GM23248 (cell line): ENCODE measurements around the gene CASP4. TPM values are rescaled to one million over a fixed set of nuclear protein-coding genes. Genes with fewer than 3 reads are reported as not detected.

Experiments
- DNase-seq: peaks from one replicate; pipeline ENCODE4 v3.0.0-alpha.2; 2015
- H2AFZ ChIP-seq: fragments of 200-600 bp; sonication (generic); 2 replicates; pipeline ENCODE4 v1.6.1; 2016; ENCODE audit warnings: antibody characterized with exemption
- H3F3A ChIP-seq: fragments of 200-600 bp; sonication (generic); 2 replicates; pipeline ENCODE4 v1.6.1; 2016; ENCODE audit warnings: mild to moderate bottlenecking, antibody characterized with exemption, mixed run types; ENCODE audit not compliant: insufficient read depth
- H3K27ac ChIP-seq: fragments of 200-600 bp; sonication (generic); 2 replicates; pipeline ENCODE4 v1.5.1; 2016; ENCODE audit warnings: mild to moderate bottlenecking
- H3K27me3 ChIP-seq: fragments of 200-600 bp; sonication (generic); replicated peaks from 2 replicates; pipeline ENCODE4 v1.6.1; 2016; ENCODE audit warnings: mild to moderate bottlenecking; ENCODE audit not compliant: insufficient read depth
- H3K36me3 ChIP-seq: fragments of 200-600 bp; sonication (generic); 2 replicates; pipeline ENCODE4 v1.6.1; 2016; ENCODE audit warnings: low read depth, mild to moderate bottlenecking
- H3K4me1 ChIP-seq: fragments of 200-600 bp; sonication (generic); 2 replicates; pipeline ENCODE4 v1.6.1; 2016; ENCODE audit warnings: mild to moderate bottlenecking; ENCODE audit not compliant: insufficient read depth
- H3K4me2 ChIP-seq: fragments of 200-600 bp; sonication (generic); one replicate; pipeline ENCODE4 v1.6.1; 2016; ENCODE audit warnings: mild to moderate bottlenecking; ENCODE audit not compliant: unreplicated experiment
- H3K4me3 ChIP-seq: fragments of 200-600 bp; sonication (generic); 2 replicates; pipeline ENCODE4 v1.5.1; 2016; ENCODE audit warnings: mild to moderate bottlenecking
- H3K79me2 ChIP-seq: fragments of 200-600 bp; sonication (generic); 2 replicates; pipeline ENCODE4 v1.6.1; 2016; ENCODE audit warnings: mild to moderate bottlenecking; ENCODE audit not compliant: insufficient read depth
- H3K9ac ChIP-seq: fragments of 200-600 bp; sonication (generic); 2 replicates; pipeline ENCODE4 v1.6.1; 2016; ENCODE audit warnings: mild to moderate bottlenecking
- H3K9me2 ChIP-seq: fragments of 200-600 bp; sonication (generic); 2 replicates; pipeline ENCODE4 v1.6.1; 2016; ENCODE audit warnings: mixed run types, mild to moderate bottlenecking, moderate library complexity; ENCODE audit not compliant: insufficient read depth
- H3K9me3 ChIP-seq: fragments of 200-600 bp; sonication (generic); one replicate; pipeline ENCODE4 v1.6.1; 2017; ENCODE audit warnings: low read depth
- H4K20me1 ChIP-seq: fragments of 200-600 bp; sonication (generic); 2 replicates; pipeline ENCODE4 v1.6.0; 2016; ENCODE audit not compliant: insufficient read depth
- EZH2 ChIP-seq: fragments of 200-600 bp; sonication (generic); IDR thresholded peaks from 2 replicates; pipeline ENCODE4 v1.6.1; 2018; ENCODE audit warnings: antibody characterized with exemption, mild to moderate bottlenecking; ENCODE audit not compliant: insufficient read depth, poor library complexity, severe bottlenecking
- EZH2phosphoT487 ChIP-seq: fragments of 200-600 bp; sonication (generic); IDR thresholded peaks from 2 replicates; pipeline ENCODE4 v1.6.1; 2018; ENCODE audit warnings: antibody characterized with exemption, moderate library complexity, mild to moderate bottlenecking, low read depth; ENCODE audit not compliant: insufficient read depth
- WGBS, 2 experiments: methylation state at CpG; one replicate each; pipeline ENCODE4 v1.1.6; 2015 to 2017; ENCODE audit warnings: low lambda C conversion rate in 2 of 2, low coverage in 1 of 2; ENCODE audit errors: missing lambda C conversion rate in 2 of 2; 5-methylcytosine and 5-hydroxymethylcytosine counted together
- in situ Hi-C: fragments of 300-500 bp; cut with MboI; formaldehyde crosslinking; loops from 2 replicates; pipeline ENCODE4 v1.15.0; 2020
- polyA plus RNA-seq: library from polyadenylated mRNA; unstranded; fragments of >200 nt; fragmentation: Nextera tagmentation; extraction: Ambion mirVana; gene quantifications from 2 replicates; pipeline ENCODE4 v1.2.1, GENCODE V29; 2016
- total RNA-seq: library from RNA; depleted of rRNA; stranded (reverse); fragments of >200 nt; shearing (Covaris generic); gene quantifications from 2 replicates; pipeline ENCODE4 v1.2.3, GENCODE V29; 2014; rRNA removed

The CASP4 gene
- total and polyA plus RNA-seq, 2 experiments from 2014 or later, result 72.0 to 114 TPM

DNA sequence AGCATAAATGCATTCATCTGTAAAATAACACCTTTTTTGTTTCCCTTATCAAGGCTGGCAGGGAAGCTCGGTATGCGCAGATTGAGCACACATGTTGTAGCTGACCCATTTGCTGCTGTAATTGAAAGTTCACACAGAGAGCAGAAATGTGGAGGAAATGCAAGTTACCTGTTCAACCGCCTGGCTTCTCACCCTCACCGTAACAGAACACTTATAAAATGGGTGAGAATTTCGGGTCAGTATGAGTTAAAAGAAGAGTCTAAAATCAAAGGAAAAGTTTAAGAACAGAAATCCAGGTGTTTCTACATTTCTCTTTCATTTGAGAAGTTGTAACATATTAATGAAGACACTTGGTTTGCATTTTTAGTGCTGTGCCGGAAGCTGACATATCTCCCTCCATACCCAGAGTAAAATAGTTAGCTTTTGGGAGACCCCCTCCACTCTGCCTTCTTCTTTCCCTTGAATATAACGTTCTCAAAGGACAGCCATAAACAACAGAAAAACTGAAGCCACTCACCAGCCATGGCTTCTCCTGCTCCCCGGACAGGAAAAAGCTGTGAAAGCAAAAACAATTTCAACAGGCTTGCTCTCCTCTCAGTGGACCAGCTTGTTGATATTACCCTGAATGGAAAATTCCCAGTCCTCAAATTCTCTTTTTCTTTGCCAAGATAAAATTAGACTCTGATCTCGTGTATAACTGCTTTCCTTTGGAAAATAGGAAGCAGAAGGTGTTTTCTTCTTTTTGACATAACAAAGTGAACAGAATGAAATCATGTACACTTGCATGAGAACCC lies 70.3 kb downstream of the CASP4 start, which contains the start of gene CASP12:
Gene CASP12 (minus strand): TSS at position 570 of the 794 bp plus-strand sequence.
- in situ Hi-C loops, result no loop called here
- H3K4me1 ChIP-seq, result no peaks in the 10 kb centered on the region
- H4K20me1 ChIP-seq, result no peaks in the 10 kb centered on the region
- H3K4me2 ChIP-seq, result no peak within 1 kb of the TSS
- H3K9me3 ChIP-seq, result no peaks in the 10 kb centered on the region
- H3K9ac ChIP-seq, result no peak within 1 kb of the TSS
- WGBS, 2 experiments, result 13 to 16% methylated on average over 9 of the region's 9 CpGs
- DNase-seq, result no peak
- H2AFZ ChIP-seq, result peak within 1 kb of the TSS; percentile 63
- H3F3A ChIP-seq, result no peaks in the 10 kb centered on the region
- 0 out of 2 replicates have a peak, but pooled peaks cover 3% of the 10 kb centered on the region for H3K27me3 ChIP-seq
- no peaks in the 10 kb centered on the region for H3K36me3 ChIP-seq
- no peaks in the 10 kb centered on the region for H3K79me2 ChIP-seq
- TF ChIP-seq EZH2phosphoT487 (no peak), EZH2 (no peak)
- peaks cover 3% of the 10 kb centered on the region; the same call in 1 of the 2 replicates for H3K9me2 ChIP-seq
- H3K27ac ChIP-seq, result no peak within 1 kb of the TSS
- no peak within 1 kb of the TSS for H3K4me3 ChIP-seq

DNA sequence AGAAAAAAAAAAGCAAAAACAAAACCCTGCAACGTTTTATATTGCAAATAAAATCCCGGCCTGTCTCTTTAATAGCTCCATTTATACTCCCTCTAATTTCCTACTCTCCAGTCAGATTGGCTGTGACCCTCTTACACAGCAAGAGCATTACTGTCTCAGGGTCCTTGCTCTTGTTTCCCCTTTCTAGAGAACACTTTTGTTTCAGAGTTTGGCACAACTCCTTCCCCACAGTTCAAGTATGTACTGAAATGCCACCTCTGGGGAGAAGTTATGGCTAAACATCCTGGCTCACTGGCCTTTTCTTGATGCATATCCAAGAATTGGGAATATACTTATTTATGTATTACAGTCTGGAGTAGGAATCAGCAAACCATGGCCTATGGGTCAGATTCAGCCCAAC lies 72.7 kb downstream of the CASP4 start:
- DNase-seq, result no peak

GRCh38 chr11:104893876-104894275 lies 74.5 kb downstream of the CASP4 start:
- Histone ChIP-seq H3K4me2 (no peak overlapping the region), H4K20me1 (no peaks in the 10 kb centered on the region), H3F3A (no peaks in the 10 kb centered on the region), H3K9me3 (no peaks in the 10 kb centered on the region), H3K27ac (no peak overlapping the region), H3K9ac (no peak overlapping the region), H3K4me3 (no peak overlapping the region), H3K4me1 (no peaks in the 10 kb centered on the region), H3K36me3 (no peaks in the 10 kb centered on the region), H3K79me2 (no peaks in the 10 kb centered on the region), H3K9me2 (no peaks in the 10 kb centered on the region), H2AFZ (no peak overlapping the region), H3K27me3 (0 out of 2 replicates have a peak, but pooled peaks cover 3% of the 10 kb centered on the region)
- 57 to 84% methylated on average over 1 of the region's 1 CpG for WGBS, 2 experiments
- in situ Hi-C loops, result no loop called here
- TF ChIP-seq EZH2 (no peak), EZH2phosphoT487 (no peak)
- DNase-seq, result no peak

More for the DNA sequence above, 72.7 kb downstream of the CASP4 start:
- no peak overlapping the region for H3K4me2 ChIP-seq
- no peak overlapping the region for H2AFZ ChIP-seq
- H3F3A ChIP-seq, result no peaks in the 10 kb centered on the region
- in situ Hi-C loops, result no loop called here
- no peaks in the 10 kb centered on the region for H4K20me1 ChIP-seq
- H3K9me2 ChIP-seq, result no peaks in the 10 kb centered on the region
- H3K4me1 ChIP-seq, result no peaks in the 10 kb centered on the region
- H3K27ac ChIP-seq, result no peak overlapping the region
- no peaks in the 10 kb centered on the region for H3K36me3 ChIP-seq
- no peak for TF ChIP-seq EZH2phosphoT487
- no peak for TF ChIP-seq EZH2
- H3K27me3 ChIP-seq, result 0 out of 2 replicates have a peak, but pooled peaks cover 3% of the 10 kb centered on the region
- no peaks in the 10 kb centered on the region for H3K79me2 ChIP-seq
- 41 to 65% methylated on average over 2 of the region's 2 CpGs for WGBS, 2 experiments
- H3K9me3 ChIP-seq, result no peaks in the 10 kb centered on the region
- H3K4me3 ChIP-seq, result no peak overlapping the region
- H3K9ac ChIP-seq, result no peak overlapping the region

Other genes with a start within 250 kb of the CASP4 start
- gene CASP12, start 70.1 kb downstream of the CASP4 start, total RNA-seq, result not detected in 2 replicates
- gene CASP12, start 70.1 kb downstream of the CASP4 start, polyA plus RNA-seq, result not detected in 2 replicates
- not detected in 2 replicates for gene CASP5, start 54.6 kb upstream of the CASP4 start, total RNA-seq
- gene CASP5, start 54.6 kb upstream of the CASP4 start, polyA plus RNA-seq, result not detected in 2 replicates
- gene CASP1, start 66.6 kb upstream of the CASP4 start, total RNA-seq, result 2.7 and 5.7 TPM in 2 replicates
- 9.7 and 9.9 TPM in 2 replicates for gene CASP1, start 66.6 kb upstream of the CASP4 start, polyA plus RNA-seq
- gene CARD16, start 76.8 kb upstream of the CASP4 start, total RNA-seq, result not detected in 2 replicates
- not detected in 2 replicates for gene CARD16, start 76.8 kb upstream of the CASP4 start, polyA plus RNA-seq
- gene CARD18, start 171.2 kb upstream of the CASP4 start, total RNA-seq, result not detected in 2 replicates
- gene CARD18, start 171.2 kb upstream of the CASP4 start, polyA plus RNA-seq, result not detected in 2 replicates